Measurements from ENCODE around the gene OSM.

Gene OSM

DNA sequence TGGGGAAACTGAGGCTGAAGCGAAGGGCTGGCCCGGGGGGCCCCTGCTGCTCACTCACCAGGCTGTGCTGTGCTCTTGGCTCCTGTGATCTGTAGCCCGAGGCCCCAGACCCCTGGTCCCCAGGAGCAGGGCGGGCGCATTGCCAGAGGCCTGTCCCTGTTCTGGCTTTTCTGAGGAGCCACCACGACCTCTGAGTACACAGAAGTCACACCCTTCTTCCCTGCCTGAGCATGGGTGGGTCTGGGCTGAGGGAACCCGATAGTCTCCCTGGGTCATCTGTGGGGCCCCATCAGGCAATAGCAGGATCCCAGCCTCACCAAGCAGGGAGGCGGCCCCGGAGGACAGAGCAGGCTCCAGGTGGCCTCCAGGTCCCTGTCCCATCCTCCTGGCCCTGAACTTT, 17.5 kb upstream of the OSM start:
- DNase-seq = no peak

DNA sequence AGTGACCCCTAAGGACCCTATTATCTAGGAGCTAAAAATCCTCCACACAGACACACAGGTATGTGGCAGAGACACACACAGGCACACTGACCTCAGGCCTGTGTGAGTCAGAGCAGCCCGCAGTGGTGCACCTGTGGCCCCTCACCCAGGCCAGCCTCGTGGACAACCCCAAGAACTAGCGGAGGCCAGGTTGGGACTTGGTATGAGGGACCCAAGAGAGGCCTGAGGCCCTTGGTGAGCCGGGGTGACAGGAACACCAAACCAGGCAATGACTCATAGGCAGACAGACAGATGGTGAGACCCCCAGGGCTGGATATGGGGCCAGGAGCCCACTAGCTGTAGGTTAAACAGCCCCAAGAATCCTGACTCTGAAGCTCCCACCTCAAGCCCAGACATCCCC, 16.7 kb upstream of the OSM start:
- DNase-seq = no peak

DNA sequence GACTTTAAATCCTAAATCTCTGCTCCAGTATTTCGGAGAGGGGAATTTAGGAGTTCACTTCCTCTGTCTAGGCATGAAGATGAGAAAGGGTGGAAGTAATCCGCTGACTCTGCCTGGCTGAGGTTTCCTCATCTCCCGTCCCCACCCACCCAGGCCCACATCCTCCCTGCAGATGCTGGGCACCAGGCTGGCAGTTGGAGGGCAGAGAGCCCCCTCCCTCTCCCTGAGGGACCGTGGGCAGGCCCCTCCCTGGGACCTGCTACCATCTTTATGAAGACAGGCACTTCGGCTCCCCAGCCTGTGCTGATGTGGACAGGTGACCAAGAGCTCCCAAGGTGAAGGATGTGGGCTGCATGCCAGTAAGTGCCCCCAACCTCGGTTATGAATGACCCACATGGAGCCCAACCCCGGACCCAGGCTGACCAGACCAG, 16.0 kb upstream of the OSM start:
- DNase-seq = no peak

GRCh38 chr22:30280505-30280904, 13.9 kb upstream of the OSM start:
- DNase-seq = no peak

- DNase-seq = no peak
Measured at GRCh38 chr22:30279932-30280331, 13.3 kb upstream of the OSM start.

DNA sequence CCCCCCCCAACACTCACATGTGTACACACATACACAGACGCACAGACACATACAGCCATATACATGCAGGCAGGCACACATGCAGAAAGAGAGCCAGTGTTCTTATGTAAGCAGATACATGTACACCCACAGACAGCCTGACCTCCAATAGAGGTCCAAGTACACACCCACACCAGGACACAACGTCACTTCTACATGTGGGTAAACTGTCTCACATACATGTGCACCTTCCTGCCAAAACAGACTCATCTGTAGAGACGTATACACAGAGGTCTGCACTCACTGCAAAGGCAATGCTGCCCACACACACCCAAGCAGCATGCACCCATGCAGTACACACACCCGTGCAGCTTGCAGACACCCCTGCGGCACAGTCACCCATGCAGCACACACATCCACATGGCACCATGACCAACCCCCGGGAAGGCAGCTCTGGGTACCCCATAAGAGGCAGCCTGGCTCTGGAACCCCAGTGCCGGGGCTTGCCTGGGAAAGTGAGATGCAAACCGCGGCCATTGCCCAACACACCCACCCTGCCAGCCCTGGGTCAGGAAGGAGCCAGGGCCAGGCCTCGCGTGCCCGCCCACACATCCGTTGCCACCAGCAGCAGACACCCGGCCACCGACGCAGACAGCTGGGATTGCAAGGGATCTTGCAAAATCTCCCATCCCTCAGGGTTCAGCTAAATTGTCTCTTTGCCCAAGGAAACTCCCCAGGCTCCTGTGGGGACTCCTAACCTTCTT, 12.6 kb upstream of the OSM start:
- no peak for DNase-seq

- no peak for DNase-seq
Measured at GRCh38 chr22:30277547-30278344, 11.1 kb upstream of the OSM start.

GRCh38 chr22:30276039-30276438, 9.4 kb upstream of the OSM start:
- DNase-seq = no peak

- peak; percentile 48 to 54 for DNase-seq
Measured at GRCh38 chr22:30275625-30276024, 9.0 kb upstream of the OSM start.

DNA sequence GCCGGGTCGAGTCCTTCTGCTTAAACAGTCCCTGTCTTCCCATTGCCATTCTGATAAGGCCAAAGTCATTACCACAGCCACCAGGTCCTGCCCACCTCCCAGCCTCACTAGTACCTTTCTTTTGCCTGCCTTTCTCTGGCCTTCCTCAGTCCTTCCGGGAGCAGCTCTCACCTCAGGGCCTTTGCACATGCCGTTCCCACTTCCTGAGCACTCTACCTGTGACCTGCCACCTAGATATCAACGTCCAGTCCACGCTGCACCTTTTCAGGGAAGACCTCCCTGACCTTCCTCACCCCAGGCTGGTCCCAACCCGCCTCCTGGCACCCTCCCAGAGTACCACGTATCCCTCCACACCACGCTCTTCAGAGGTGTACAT, 7.8 kb upstream of the OSM start:
- DNase-seq = no peak

DNA sequence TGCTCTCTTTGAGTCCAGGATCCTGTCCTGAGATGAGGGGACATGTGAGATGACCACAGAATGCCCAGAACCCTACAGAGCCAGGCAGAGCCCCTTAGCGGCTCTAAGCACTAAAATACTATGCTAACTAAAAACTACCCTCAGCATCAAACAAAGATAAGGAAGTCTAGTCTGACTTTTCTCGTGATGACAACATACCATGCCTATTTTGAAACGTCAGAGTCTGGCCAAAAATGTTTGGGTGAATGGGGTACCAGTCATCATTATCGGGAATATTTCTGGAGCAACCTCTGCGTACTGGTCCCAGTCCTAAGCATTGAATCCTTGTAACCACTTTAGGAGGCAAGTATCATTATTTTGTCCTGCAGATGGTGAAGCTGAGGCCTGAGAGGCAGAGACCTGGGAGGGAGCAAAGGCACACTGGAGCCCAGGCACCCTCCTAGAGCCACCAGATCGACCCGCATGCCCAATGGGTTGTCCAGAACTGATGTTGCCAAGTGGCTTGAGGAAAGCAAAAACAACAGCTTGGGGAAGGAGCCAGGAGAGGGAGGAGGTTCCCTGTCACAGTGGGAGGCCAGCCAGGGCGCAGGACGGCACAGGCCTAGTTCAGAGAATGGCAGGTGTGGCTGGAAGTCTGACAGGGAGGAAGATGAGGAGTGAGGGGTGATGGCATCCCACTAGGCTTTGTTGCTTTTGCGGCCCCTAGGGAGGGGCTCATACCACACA, 7.2 kb upstream of the OSM start:
- DNase-seq = no peak

- DNase-seq = no peak
Measured at GRCh38 chr22:30272781-30273601, 6.3 kb upstream of the OSM start.

GRCh38 chr22:30270832-30271231, 4.2 kb upstream of the OSM start:
- no peak for DNase-seq

- no peak for DNase-seq
Measured at GRCh38 chr22:30268331-30268730, 1.7 kb upstream of the OSM start.

- peak; percentile 54 for DNase-seq
Measured at GRCh38 chr22:30267382-30268302, 991 bp upstream of the OSM start.

DNA sequence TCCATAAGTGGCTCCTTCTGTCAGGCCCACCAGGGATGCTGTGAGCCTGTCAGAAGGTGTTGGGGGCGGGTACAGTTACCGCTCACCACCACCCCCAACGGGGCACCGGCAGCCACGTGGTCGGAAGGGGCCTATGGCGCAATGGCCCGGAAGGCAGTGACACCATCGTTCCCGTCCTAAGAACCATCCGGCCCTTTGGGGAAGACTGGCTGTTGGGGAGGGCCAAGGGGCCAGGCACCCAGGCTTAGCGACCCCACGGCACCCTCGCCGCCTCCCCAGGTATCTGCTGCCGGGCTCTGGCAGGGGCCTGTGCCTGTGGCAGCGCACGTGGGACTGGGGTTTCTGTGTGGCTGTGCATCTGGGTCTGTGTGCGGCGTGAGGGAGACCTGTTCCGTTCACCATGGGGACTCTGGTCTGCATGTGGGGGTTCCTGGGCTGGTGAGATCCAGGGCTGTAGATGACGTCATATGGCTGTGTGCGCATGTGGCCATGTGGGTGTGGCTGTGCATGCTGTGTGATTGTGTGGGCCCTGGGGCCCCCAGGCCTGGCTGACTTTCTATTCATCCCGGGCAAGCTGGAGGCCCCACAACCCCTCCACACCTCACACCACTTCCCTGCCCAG, 717 bp downstream of the OSM start:
- peak; percentile 84 to 88 for DNase-seq

DNA sequence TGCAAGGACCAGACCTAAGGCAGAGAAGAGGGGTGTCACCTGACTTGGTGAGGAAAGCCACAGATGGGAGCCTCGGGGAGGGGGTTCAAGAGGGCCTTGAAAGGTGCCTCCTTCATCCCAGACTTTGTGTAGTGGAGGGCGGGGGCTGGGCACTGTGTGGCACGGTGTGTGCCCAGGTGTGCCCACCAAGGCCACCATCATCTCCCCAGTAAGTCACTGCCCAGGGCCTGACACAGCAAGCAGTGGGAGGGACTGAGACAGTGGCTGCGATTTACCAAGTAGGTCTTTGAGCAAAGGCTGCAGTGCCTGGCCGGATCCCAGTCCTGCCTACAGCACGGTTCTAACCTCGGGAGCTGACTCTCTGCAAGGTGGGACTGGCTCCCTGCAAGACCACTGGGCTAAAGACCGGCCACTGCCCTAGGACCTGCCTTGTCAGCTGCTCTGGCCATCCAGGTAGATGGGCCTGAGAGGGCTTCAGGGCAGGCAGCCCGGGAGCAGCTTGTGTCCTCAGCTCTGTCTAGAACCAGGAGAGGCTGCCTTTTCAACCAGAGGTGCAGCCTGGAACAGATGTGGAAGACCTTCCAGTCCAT, 1.4 kb downstream of the OSM start:
- no peak for DNase-seq

GRCh38 chr22:30263883-30264282, 2.8 kb downstream of the OSM start:
- no peak for DNase-seq

GRCh38 chr22:30262917-30263741, 3.5 kb downstream of the OSM start:
- DNase-seq = peak; percentile 76 to 84

GRCh38 chr22:30262112-30262511, 4.5 kb downstream of the OSM start:
- DNase-seq = no peak
